Mononuclear cell (primary cell): ENCODE measurements around the gene LIM2. TPM values are rescaled to one million over a fixed set of nuclear protein-coding genes. Genes with fewer than 3 reads are reported as not detected.

ENCODE experiments used
- H3K27me3 ChIP-seq: 2 replicates; pipeline ENCODE4 v1.6.0; 2011; ENCODE audit warnings: low read length, control low read depth; ENCODE audit not compliant: insufficient read depth
- H3K4me1 ChIP-seq: 2 replicates; pipeline ENCODE4 v1.5.1; 2011; ENCODE audit warnings: mild to moderate bottlenecking, low read length, control low read depth; ENCODE audit not compliant: insufficient read depth
- H3K4me3 ChIP-seq: 2 replicates; pipeline ENCODE4 v1.5.1; 2011; ENCODE audit warnings: mild to moderate bottlenecking, low read length, moderate library complexity
- H3K9me3 ChIP-seq: 2 replicates; pipeline ENCODE4 v1.5.1; 2011; ENCODE audit warnings: low read depth, mild to moderate bottlenecking, control low read depth, low read length
- total RNA-seq: library from RNA; depleted of rRNA; stranded (reverse); fragments of >200 nt; gene quantifications from one replicate; pipeline ENCODE4 v1.2.3, GENCODE V29; 2012

The LIM2 gene
- total RNA-seq, 1 donor, result 0.21 TPM

GRCh38 chr19:51364200-51365106 lies 23.3 kb downstream of the LIM2 start:
- peaks cover 47% of the 10 kb centered on the region for H3K4me1 ChIP-seq
- H3K27me3 ChIP-seq, result no peaks in the 10 kb centered on the region
- H3K9me3 ChIP-seq, result no peaks in the 10 kb centered on the region
- no peak overlapping the region for H3K4me3 ChIP-seq

GRCh38 chr19:51361239-51361638 lies 26.5 kb downstream of the LIM2 start:
- H3K4me3 ChIP-seq, result no peak overlapping the region
- peaks cover 24% of the 10 kb centered on the region for H3K4me1 ChIP-seq
- no peaks in the 10 kb centered on the region for H3K27me3 ChIP-seq
- no peaks in the 10 kb centered on the region for H3K9me3 ChIP-seq

- H3K27me3 ChIP-seq, result no peaks in the 10 kb centered on the region
- H3K9me3 ChIP-seq, result no peaks in the 10 kb centered on the region
- H3K4me1 ChIP-seq, result peaks cover 14% of the 10 kb centered on the region
- H3K4me3 ChIP-seq, result no peak overlapping the region
Observed at GRCh38 chr19:51359294-51359693, 28.5 kb downstream of the LIM2 start.

- no peaks in the 10 kb centered on the region for H3K9me3 ChIP-seq
- H3K4me3 ChIP-seq, result no peak overlapping the region
- H3K27me3 ChIP-seq, result no peaks in the 10 kb centered on the region
- H3K4me1 ChIP-seq, result peaks cover 13% of the 10 kb centered on the region
Observed at GRCh38 chr19:51357952-51358351, 29.8 kb downstream of the LIM2 start.

- Histone ChIP-seq H3K4me3 (no peak overlapping the region), H3K4me1 (peaks cover 9% of the 10 kb centered on the region), H3K27me3 (no peaks in the 10 kb centered on the region), H3K9me3 (no peaks in the 10 kb centered on the region)
Observed at GRCh38 chr19:51356159-51356801, 31.5 kb downstream of the LIM2 start.

GRCh38 chr19:51354742-51355148 lies 33.0 kb downstream of the LIM2 start:
- H3K4me1 ChIP-seq, result peaks cover 9% of the 10 kb centered on the region
- H3K27me3 ChIP-seq, result no peaks in the 10 kb centered on the region
- H3K4me3 ChIP-seq, result no peak overlapping the region
- no peaks in the 10 kb centered on the region for H3K9me3 ChIP-seq

GRCh38 chr19:51354103-51354741 lies 33.6 kb downstream of the LIM2 start:
- Histone ChIP-seq H3K9me3 (no peaks in the 10 kb centered on the region), H3K4me3 (no peak overlapping the region), H3K27me3 (no peaks in the 10 kb centered on the region), H3K4me1 (peaks cover 9% of the 10 kb centered on the region)

- Histone ChIP-seq H3K4me1 (peaks cover 9% of the 10 kb centered on the region), H3K27me3 (no peaks in the 10 kb centered on the region), H3K4me3 (no peak overlapping the region), H3K9me3 (no peaks in the 10 kb centered on the region)
Observed at GRCh38 chr19:51352783-51353360, 34.9 kb downstream of the LIM2 start.

- peaks cover 9% of the 10 kb centered on the region for H3K4me1 ChIP-seq
- no peaks in the 10 kb centered on the region for H3K9me3 ChIP-seq
- no peaks in the 10 kb centered on the region for H3K27me3 ChIP-seq
- no peak overlapping the region for H3K4me3 ChIP-seq
Observed at GRCh38 chr19:51351266-51351990, 36.3 kb downstream of the LIM2 start.

- H3K9me3 ChIP-seq, result no peaks in the 10 kb centered on the region
- H3K4me3 ChIP-seq, result no peak overlapping the region
- H3K4me1 ChIP-seq, result peaks cover 13% of the 10 kb centered on the region
- no peaks in the 10 kb centered on the region for H3K27me3 ChIP-seq
Observed at GRCh38 chr19:51347209-51347928, 40.4 kb downstream of the LIM2 start.

- Histone ChIP-seq H3K27me3 (no peaks in the 10 kb centered on the region), H3K4me3 (no peak overlapping the region)
Observed at GRCh38 chr19:51346742-51347141, 41.0 kb downstream of the LIM2 start.

GRCh38 chr19:51345076-51345620 lies 42.6 kb downstream of the LIM2 start:
- Histone ChIP-seq H3K4me1 (peaks cover 18% of the 10 kb centered on the region), H3K27me3 (no peaks in the 10 kb centered on the region), H3K4me3 (no peak overlapping the region), H3K9me3 (no peaks in the 10 kb centered on the region)

More at GRCh38 chr19:51346742-51347141, 41.0 kb downstream of the LIM2 start:
- Histone ChIP-seq H3K4me1 (peaks cover 13% of the 10 kb centered on the region), H3K9me3 (no peaks in the 10 kb centered on the region)

- peaks cover 30% of the 10 kb centered on the region for H3K4me1 ChIP-seq
Observed at GRCh38 chr19:51342631-51343569, 44.9 kb downstream of the LIM2 start.

More at GRCh38 chr19:51342631-51343569, 44.9 kb downstream of the LIM2 start:
- Histone ChIP-seq H3K9me3 (no peaks in the 10 kb centered on the region), H3K27me3 (no peaks in the 10 kb centered on the region), H3K4me3 (no peak overlapping the region)
